A673 (cell line): Measurements from ENCODE around the gene TLE4. TPM values are rescaled to one million over a fixed set of nuclear protein-coding genes. Genes with fewer than 3 reads are reported as not detected.
A peak's percentile ranks its signal among the peaks of the same experiment; 100 is the strongest.

Experiments
- BruUV-seq: library from RNA; stranded (reverse); fragments of 400-500 nt; replicated peaks from 2 replicates; lab custom pipeline; 2021; lab: Mats Ljungman, UMichigan
- CTCF ChIA-PET: fragments of 300-600 bp; sonication (Branson Sonifier 250); formaldehyde crosslinking; loops from one replicate; lab custom pipeline; 2022; ENCODE audit warnings: antibody characterized with exemption; lab: Charles Lee
- POLR2A ChIA-PET: fragments of 300-600 bp; sonication (Branson Sonifier 250); formaldehyde crosslinking; loops from one replicate; lab custom pipeline; 2022; ENCODE audit warnings: antibody characterized with exemption; ENCODE audit not compliant: low non-redundant PET; lab: Charles Lee
- DNase-seq: peaks from one replicate; pipeline ENCODE4 v3.0.0-alpha.2; 2015; ENCODE audit warnings: low spot score
- H3K27ac ChIP-seq: fragments of 200-600 bp; sonication (generic); 2 replicates; pipeline ENCODE4 v1.5.1; 2016; ENCODE audit warnings: mixed run types, low read depth, mild to moderate bottlenecking, mixed read lengths, antibody characterized with exemption, low read length; ENCODE audit not compliant: poor library complexity, severe bottlenecking
- H3K27me3 ChIP-seq: fragments of 200-600 bp; sonication (generic); replicated peaks from 2 replicates; pipeline ENCODE4 v1.6.1; 2017; ENCODE audit warnings: mixed run types, low read depth, mild to moderate bottlenecking, mixed read lengths, antibody characterized with exemption, low read length; ENCODE audit not compliant: insufficient read depth, poor library complexity
- H3K36me3 ChIP-seq: fragments of 200-600 bp; sonication (generic); 2 replicates; pipeline ENCODE4 v1.6.1; 2016; ENCODE audit warnings: mixed run types, mild to moderate bottlenecking, mixed read lengths, antibody characterized with exemption, low read length; ENCODE audit not compliant: insufficient read depth, poor library complexity, severe bottlenecking
- H3K4me1 ChIP-seq: fragments of 200-600 bp; sonication (generic); 2 replicates; pipeline ENCODE4 v1.6.1; 2017; ENCODE audit warnings: mixed run types, mild to moderate bottlenecking, mixed read lengths, antibody characterized with exemption, low read length; ENCODE audit not compliant: insufficient read depth, poor library complexity, severe bottlenecking
- H3K4me3 ChIP-seq: fragments of 200-600 bp; sonication (generic); 2 replicates; pipeline ENCODE4 v1.5.1; 2016; ENCODE audit warnings: low read depth, mixed run types, mild to moderate bottlenecking, mixed read lengths, low read length; ENCODE audit not compliant: poor library complexity, severe bottlenecking
- H3K9me3 ChIP-seq: fragments of 200-600 bp; sonication (generic); 2 replicates; pipeline ENCODE4 v1.6.1; 2016; ENCODE audit warnings: mixed run types, low read depth, mild to moderate bottlenecking, mixed read lengths, antibody characterized with exemption, low read length; ENCODE audit not compliant: poor library complexity, severe bottlenecking
- EZH2 ChIP-seq: fragments of 200-600 bp; sonication (generic); IDR thresholded peaks from 2 replicates; pipeline ENCODE4 v1.6.1; 2017; ENCODE audit warnings: borderline replicate concordance, low read depth, mild to moderate bottlenecking, mixed read lengths, antibody characterized with exemption, low read length; ENCODE audit not compliant: poor library complexity, severe bottlenecking
- intact Hi-C: fragments of 100-400 bp; cut with micrococcal nuclease; formaldehyde crosslinking; loops from one replicate; pipeline ENCODE4 v1.10.0; 2022; ENCODE audit not compliant: unreplicated experiment
- total RNA-seq: library from RNA; stranded (reverse); gene quantifications from 2 replicates; pipeline ENCODE4 v1.2.3, GENCODE V29; 2021
- TF ChIP-seq, protein P1 (sequence below): fragments of 300-800, 200-600 bp; sonication (generic); conservative IDR thresholded peaks from 2 replicates; pipeline ENCODE4 v1.5.1; 2017; ENCODE audit warnings: low read depth, mild to moderate bottlenecking, antibody characterized with exemption, low read length, moderate library complexity, mixed read lengths

TLE4 gene
- total RNA-seq, 1 experiment from 2014 or later: 21.3 TPM

DNA sequence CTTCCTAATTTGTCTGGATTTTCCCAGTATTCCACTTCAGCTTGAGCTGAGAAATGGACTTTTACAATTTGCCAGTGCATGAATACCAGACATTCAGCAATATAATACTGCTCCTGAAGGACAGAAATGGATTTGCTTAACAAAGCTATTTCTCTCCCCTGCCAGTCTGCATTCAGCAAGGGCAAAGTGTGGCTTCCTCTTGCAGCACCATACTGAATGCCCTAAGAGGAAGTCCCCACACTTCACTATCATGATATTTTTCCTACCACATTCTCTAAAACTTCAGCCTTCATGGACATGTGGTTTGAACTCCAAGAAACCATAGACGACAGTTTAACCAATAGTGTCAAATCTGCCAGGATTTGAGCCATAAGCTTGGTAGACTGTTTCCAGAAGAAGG is 19.8 kb upstream of the TLE4 start:
- Histone ChIP-seq H3K4me3 (no peak overlapping the region), H3K27me3 (no peaks in the 10 kb centered on the region), H3K9me3 (no peaks in the 10 kb centered on the region), H3K4me1 (no peaks in the 10 kb centered on the region), H3K27ac (no peak overlapping the region), H3K36me3 (no peaks in the 10 kb centered on the region)
- no TSS peak for BruUV-seq
- intact Hi-C loops: no loop called here
- no peak for TF ChIP-seq EZH2
- TF ChIP-seq, protein P1, sequence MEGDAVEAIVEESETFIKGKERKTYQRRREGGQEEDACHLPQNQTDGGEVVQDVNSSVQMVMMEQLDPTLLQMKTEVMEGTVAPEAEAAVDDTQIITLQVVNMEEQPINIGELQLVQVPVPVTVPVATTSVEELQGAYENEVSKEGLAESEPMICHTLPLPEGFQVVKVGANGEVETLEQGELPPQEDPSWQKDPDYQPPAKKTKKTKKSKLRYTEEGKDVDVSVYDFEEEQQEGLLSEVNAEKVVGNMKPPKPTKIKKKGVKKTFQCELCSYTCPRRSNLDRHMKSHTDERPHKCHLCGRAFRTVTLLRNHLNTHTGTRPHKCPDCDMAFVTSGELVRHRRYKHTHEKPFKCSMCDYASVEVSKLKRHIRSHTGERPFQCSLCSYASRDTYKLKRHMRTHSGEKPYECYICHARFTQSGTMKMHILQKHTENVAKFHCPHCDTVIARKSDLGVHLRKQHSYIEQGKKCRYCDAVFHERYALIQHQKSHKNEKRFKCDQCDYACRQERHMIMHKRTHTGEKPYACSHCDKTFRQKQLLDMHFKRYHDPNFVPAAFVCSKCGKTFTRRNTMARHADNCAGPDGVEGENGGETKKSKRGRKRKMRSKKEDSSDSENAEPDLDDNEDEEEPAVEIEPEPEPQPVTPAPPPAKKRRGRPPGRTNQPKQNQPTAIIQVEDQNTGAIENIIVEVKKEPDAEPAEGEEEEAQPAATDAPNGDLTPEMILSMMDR: no peak
- no peak for DNase-seq
- ChIA-PET CTCF (no interaction called here), POLR2A (no interaction called here)

DNA sequence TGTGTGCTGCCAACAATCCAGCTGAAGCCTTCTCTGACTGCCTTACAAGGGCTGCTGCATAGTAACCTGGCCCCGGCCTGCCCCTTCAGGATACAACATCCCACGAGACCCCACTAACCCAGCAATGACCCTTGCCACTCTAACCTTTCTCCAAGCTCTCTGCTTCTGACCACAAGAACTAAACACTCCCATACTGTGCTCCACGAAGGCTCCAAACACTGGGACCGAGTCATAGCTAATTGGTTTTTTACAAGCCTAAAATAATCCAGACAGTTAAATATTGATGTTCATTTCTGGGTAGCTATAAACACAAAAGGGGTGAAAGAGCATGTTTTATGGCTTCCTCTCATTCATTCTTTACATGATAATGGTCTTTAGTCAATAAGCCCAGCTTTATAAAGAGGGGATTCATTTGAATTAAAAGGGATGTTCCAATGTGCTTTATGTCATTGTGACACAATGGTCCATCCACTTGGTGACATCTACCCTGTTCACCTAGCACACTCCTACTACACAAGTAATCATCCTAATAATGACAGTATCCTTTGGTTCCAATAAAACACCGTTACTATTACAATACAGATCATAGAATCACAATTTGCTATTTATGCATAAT is 16.2 kb upstream of the TLE4 start:
- POLR2A ChIA-PET: no interaction called here
- no peak for TF ChIP-seq EZH2
- TF ChIP-seq, protein P1: no peak

DNA sequence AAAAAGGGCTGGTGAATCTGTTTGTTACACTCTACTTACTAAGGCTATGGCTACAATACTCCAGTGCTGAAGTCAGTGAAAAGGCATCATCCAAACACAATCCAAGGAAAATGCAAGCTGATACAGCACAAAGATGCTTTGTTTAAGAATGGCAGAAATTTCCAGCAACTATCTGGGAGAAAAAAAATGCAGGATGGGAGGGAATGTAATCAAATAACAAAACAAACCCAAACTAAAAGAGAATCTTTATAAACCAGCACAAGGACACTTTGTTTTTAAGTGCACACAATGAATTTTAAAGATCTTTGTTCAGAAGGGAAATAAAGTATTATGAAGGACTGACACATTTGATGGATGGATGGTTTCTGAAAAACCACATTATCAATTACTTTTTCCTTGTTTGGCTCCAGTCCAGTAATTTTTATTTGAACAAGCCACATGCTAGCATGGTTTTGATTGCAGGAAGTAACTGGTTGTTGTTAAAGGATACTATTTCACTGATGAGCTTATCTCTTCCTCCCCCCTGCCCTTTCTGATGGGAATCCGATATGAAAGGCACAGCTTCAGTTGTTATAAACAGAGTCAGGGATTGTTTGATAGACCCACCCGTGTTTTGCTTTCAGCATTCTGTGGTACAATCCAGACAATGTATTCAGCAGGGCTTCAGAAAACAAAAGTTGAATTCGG is 12.1 kb upstream of the TLE4 start:
- intact Hi-C loops: loop anchor here (5.0 kb wide), 1 partner anchor 82 kb away; no protein-coding TSS in a partner anchor
- Histone ChIP-seq H3K36me3 (no peaks in the 10 kb centered on the region), H3K4me1 (peaks cover 9% of the 10 kb centered on the region), H3K27ac (no peak overlapping the region), H3K4me3 (no peak overlapping the region), H3K27me3 (no peaks in the 10 kb centered on the region), H3K9me3 (no peaks in the 10 kb centered on the region)
- peak; percentile 20 for DNase-seq
- ChIA-PET POLR2A (no interaction called here), CTCF (no interaction called here)
- BruUV-seq: no TSS peak
- TF ChIP-seq EZH2: no peak
- TF ChIP-seq, protein P1: no peak

More for the DNA sequence above, 16.2 kb upstream of the TLE4 start:
- CTCF ChIA-PET: no interaction called here
- H3K9me3 ChIP-seq: no peaks in the 10 kb centered on the region
- intact Hi-C loops: no loop called here
- H3K27ac ChIP-seq: no peak overlapping the region
- peaks cover 9% of the 10 kb centered on the region for H3K4me1 ChIP-seq
- no TSS peak for BruUV-seq
- H3K27me3 ChIP-seq: no peaks in the 10 kb centered on the region
- H3K4me3 ChIP-seq: no peak overlapping the region
- no peak for DNase-seq
- no peaks in the 10 kb centered on the region for H3K36me3 ChIP-seq
